Activated naive CD4-positive, alpha-beta T cell treated with anti-CD3 and anti-CD28 coated beads, Interleukin-2, amount 50 U/mL, for 72 hours (primary cell): ENCODE results near the gene FAM227B. TPM values are rescaled to one million over a fixed set of nuclear protein-coding genes. Genes with fewer than 3 reads are reported as not detected.
"Not testable (repeated sequence)": the region's sequence is repeated elsewhere in the genome, so short reads cannot be mapped to it uniquely, and the experiment has no call there.

ENCODE experiments used
- ATAC-seq, 2 donors: fragments of 150-1000 bp; cut with Tn5 transposase; 2 replicates each; pipeline ENCODE4 v1.10.0; 2021; ENCODE audit warnings: mild to moderate bottlenecking in 2 of 2, moderate library complexity in 2 of 2
- DNase-seq, 2 donors: peaks; one replicate each; pipeline ENCODE4 v3.0.0; 2021 to 2022; ENCODE audit warnings: low spot score in 2 of 2
- H3K27ac Mint-ChIP-seq, 2 donors: one replicate each; pipeline ENCODE4 v1.8.0; 2022; ENCODE audit warnings: mild to moderate bottlenecking in 2 of 2, mixed read lengths in 2 of 2
- H3K36me3 Mint-ChIP-seq, 2 donors: one replicate each; pipeline ENCODE4 v1.8.0; 2022; ENCODE audit warnings: mixed read lengths in 2 of 2
- H3K9me3 Mint-ChIP-seq, 2 donors: one replicate each; pipeline ENCODE4 v1.8.0; 2022; ENCODE audit warnings: mixed read lengths in 2 of 2
- total RNA-seq, 2 donors: library from RNA; stranded (reverse); gene quantifications; one replicate each; pipeline ENCODE4 v1.2.3, GENCODE V29; 2022

The FAM227B gene, protein sequence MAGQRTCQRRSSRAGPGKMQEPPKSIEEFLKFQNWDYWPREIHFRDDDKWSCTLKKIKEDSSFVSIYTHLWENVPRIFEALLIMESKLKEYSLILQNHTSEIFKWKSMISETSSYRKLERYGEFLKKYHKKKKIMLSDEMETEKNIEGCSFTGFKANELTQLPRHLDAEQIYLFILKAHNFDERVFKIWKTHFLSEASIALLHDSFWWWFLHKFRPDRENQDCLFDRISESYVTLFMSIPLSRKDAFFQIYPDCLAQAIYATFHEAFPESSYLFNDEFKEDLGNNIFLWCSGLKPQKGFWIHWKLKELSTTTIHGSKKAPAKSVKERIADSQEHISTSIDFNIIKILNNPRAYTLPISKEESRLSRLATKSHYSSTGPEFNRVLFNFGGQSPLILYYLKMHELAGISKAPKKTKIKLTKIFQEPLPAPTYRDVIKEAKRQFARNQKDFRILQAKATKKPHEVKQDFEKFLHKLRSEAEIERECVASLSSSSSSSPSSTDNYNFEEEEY
- 1 to 10 TPM; 3.0 to 3.6 TPM for total RNA-seq

DNA sequence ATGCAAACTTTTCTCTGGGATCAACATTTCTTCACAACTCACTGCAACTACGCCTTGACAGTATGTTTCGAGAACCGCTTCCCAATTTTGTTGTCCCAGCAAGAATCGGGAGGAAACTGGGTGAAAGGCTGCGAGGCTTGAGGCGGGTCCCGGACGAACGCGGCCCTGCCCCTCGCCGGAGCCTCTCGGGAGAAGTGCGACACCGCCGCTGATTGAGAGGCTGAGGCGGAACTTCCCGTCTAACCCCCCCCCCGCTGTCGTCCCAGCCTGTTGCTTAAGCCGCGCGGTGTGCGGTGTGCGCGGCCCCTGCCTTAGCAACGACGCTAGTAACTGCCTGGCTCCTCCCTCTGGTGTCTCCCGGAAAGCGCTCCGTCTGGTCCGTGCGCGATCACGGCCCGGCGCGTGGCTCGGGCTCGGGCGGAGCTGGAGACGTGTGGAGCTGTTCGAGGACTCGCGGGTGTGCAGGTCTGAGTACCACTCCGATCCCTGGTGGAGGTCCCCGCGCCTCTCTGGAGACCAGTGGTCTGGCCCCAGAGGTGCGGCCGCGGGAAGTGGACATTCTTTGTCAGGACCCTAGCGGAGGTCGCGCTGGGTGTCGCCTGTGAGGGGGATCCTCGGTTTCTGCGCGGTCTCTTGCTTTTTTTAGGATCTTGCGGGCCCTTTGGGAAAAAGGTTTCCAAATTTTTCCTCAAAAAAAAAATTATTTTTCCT lies at the start of gene FAM227B, which contains the start of gene DTWD1:
FAM227B (minus strand) TSS at position 161 of the 711 bp plus-strand sequence. CDS start 5,647 bp downstream, outside the sequence.
DTWD1 (plus strand) TSS at position 391 of the 711 bp plus-strand sequence. CDS start 4,120 bp downstream, outside the sequence.
- DNase-seq (peak; percentile 90 to 91), ATAC-seq (peak; percentile 99)
- Mint-ChIP-seq H3K9me3 (peaks cover 0 to 4% of the 10 kb centered on the region in 2 donors), H3K36me3 (peaks cover 10 to 33% of the 10 kb centered on the region in 2 donors), H3K27ac (peak within 1 kb of the TSS; percentile 90 to 95)

DNA sequence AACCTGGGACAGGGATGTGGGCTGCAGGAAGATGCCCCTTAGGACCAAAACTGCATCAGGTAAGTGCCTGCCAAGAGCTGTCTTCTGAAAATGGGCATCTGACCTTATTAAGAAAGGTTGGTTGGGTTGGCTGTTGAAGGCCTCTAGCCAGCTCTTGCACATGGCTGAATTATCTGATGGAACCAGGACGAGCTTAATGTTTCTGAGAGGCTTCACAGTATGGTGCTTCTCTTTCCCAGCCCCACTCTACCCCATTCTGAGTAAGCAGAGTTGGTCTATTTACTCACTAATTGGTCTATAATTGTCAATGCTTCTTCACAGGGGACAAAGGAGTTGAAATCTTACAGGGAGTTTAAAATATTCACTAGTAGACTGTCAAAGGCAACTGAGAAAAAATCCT lies 48.7 kb upstream of the FAM227B start:
- no peak for DNase-seq
- no peak for ATAC-seq
- H3K36me3 Mint-ChIP-seq = no peaks in the 10 kb centered on the region
- no peak overlapping the region for H3K27ac Mint-ChIP-seq
- H3K9me3 Mint-ChIP-seq = no peaks in the 10 kb centered on the region

DNA sequence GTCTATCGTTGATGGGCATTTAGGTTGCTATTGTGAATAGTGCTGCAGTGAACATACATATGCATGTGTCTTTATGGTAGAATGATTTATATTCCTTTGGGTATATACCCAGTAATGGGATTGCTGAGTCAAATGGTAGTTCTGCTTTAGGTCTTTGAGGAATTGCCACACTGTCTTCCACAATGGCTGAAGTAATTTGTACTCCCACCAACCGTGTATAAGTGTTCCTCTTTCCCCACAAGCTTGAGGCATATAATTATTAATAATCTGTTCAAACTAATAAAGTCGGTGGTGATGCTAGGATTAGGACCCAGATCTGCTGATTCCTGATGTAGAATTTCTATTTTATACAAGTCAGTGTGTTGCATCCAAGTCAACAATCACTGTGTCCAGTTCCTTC lies 45.9 kb upstream of the FAM227B start:
- H3K9me3 Mint-ChIP-seq, DNase-seq, H3K36me3 Mint-ChIP-seq, H3K27ac Mint-ChIP-seq, ATAC-seq: not testable (repeated sequence)

DNA sequence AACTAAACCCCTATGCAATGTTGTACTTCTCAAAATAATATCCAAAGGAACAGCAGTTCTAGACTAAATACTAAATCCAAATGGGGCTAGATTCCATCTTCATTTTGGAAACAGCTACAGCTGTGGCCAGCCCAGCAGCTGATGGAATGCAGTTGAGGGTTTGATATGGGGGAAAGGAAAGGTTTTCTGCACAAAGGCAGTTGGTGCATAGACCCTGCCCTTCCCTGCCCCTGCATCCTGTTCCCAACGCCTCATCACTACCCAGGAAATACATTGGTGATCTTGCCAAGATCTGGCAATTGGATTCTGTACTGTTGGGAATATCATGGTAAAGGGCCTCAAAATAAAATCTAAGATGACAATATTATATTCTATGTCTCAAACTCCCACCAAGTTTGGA lies 44.1 kb upstream of the FAM227B start:
- no peak for DNase-seq
- H3K9me3 Mint-ChIP-seq = no peaks in the 10 kb centered on the region
- H3K27ac Mint-ChIP-seq = no peak overlapping the region
- no peak for ATAC-seq
- H3K36me3 Mint-ChIP-seq = no peaks in the 10 kb centered on the region

DNA sequence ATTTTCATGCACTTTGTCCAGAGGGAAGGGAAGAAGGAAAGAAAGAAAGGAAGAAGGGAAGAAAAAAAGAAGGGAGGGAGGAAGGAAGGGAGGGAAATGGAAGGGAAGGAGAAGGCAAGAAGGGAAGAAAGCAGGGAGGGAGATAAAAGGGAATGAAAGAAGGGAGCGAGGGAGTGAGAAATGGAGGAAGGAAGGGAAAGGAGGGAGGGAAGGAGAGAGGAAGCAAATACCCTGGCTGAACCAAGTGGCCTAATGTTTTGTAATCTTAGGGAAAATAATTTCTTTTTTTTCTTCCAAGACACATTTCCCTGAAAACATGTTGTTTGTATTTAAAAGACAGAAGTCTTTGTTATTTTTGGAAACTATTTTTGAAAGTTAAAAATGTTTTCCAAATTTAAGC lies 36.1 kb upstream of the FAM227B start:
- ATAC-seq (no peak), DNase-seq (no peak)
- peaks cover 13% of the 10 kb centered on the region in 2 donors for H3K9me3 Mint-ChIP-seq
- peaks cover 0 to 15% of the 10 kb centered on the region in 2 donors for H3K36me3 Mint-ChIP-seq
- H3K27ac Mint-ChIP-seq = no peak overlapping the region

DNA sequence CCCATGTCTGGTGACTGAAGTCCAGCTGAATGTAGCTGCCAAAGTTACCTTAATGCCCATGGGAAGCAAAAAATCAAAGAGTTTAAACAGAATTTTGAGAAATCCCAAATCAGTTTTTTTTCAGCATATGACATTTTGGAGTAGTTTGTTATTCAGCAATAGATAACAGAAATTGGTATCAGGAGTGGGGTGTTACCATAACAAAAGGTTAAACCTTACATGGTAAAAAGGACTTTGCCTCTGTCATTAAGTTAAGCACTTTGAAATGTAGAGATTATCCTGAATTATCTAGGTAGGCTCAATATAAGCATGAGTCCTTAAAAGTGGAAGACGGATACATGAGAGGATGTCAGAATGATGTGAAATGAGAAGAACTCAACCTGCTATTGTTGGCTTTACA lies 32.3 kb upstream of the FAM227B start:
- DNase-seq (no peak), ATAC-seq (no peak)
- Mint-ChIP-seq H3K9me3 (peaks cover 13% of the 10 kb centered on the region in 2 donors), H3K36me3 (peaks cover 0 to 15% of the 10 kb centered on the region in 2 donors), H3K27ac (no peak overlapping the region)

DNA sequence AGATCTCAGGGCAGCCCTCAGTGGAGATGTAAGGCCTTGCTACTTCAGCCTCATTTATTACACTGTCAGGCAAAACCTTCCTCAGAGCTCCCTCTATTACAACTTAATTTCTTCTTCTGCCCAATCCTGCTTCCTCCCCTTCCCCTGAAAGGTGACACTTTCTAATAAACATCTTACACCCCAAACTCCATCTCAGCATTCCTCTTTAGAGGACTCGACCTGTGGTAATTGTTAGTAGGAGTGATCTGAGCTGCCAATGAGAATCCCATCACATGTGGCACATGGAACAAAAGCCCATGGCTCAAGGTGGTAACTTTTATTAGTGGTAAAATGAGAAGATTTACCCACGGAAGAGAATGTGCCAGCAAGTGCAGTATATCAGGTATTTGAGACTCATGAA lies 30.1 kb upstream of the FAM227B start:
- H3K27ac Mint-ChIP-seq = no peak overlapping the region
- H3K9me3 Mint-ChIP-seq = peaks cover 13% of the 10 kb centered on the region in 2 donors
- ATAC-seq (no peak), DNase-seq (no peak)
- H3K36me3 Mint-ChIP-seq = peaks cover 0 to 15% of the 10 kb centered on the region in 2 donors

DNA sequence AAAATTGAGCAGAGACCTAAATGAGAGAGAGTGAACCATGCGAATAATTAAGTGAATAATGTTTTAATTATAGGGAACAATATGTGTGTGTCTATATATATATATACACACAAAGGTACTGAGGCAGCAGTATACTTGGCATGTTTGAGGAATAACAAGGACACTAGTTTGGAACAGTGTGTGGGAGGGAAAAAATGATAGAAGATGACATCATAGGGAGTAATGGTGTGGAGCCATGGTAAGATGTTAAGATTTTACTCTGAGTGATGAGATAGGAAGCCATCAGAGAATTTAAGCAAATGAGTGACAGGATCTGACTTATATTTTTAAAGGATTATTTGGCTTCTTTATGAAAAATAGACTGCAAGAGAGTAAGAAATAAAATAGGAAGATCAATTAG lies 29.4 kb upstream of the FAM227B start:
- DNase-seq (no peak), ATAC-seq (no peak)
- Mint-ChIP-seq H3K36me3 (peaks cover 0 to 15% of the 10 kb centered on the region in 2 donors), H3K9me3 (peaks cover 13% of the 10 kb centered on the region in 2 donors), H3K27ac (no peak overlapping the region)

DNA sequence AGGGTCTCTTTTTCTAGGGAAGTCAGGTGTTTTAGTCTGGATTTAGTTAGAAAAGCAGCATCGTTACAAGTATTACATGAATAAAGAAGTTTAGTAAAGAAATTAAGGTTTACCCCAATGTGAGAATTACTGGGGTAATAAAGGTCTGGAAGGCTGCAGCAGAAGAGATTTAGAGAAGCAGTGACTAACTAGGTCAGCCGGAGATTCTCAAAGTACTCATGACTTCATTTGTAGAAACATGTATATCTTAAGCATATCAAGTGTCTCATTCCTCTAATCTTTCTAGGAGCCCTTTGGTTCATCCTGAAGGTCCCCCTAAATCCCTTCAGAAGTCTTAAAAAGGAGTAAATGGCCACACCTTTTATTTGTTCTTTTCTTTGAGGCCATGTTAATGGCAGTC lies 26.3 kb upstream of the FAM227B start:
- Mint-ChIP-seq H3K36me3 (peaks cover 0 to 1% of the 10 kb centered on the region in 2 donors), H3K27ac (no peak overlapping the region)

DNA sequence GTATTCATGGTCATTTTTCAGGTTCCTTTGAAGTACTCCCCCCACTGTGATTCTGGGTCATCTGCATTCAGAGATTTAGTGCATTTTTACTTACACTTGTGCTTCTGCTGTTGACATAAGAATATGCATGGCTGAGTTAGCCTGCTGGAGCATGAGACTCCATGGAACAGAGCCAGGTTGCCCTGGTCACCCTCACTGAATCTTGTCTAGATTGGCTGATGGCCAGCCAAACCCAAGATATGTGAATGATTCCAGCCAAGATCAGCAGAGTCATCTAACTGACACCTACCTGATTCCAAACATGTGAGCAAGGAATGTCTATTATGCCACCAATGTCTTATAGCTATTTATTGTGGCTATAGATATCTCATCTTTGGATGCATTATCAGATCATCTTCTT lies 25.3 kb upstream of the FAM227B start:
- ATAC-seq = no peak
- Mint-ChIP-seq H3K9me3 (no peaks in the 10 kb centered on the region), H3K36me3 (no peaks in the 10 kb centered on the region), H3K27ac (no peak overlapping the region)
- no peak for DNase-seq

More for the DNA sequence above, 26.3 kb upstream of the FAM227B start:
- no peak for ATAC-seq
- no peak for DNase-seq
- H3K9me3 Mint-ChIP-seq = no peaks in the 10 kb centered on the region

DNA sequence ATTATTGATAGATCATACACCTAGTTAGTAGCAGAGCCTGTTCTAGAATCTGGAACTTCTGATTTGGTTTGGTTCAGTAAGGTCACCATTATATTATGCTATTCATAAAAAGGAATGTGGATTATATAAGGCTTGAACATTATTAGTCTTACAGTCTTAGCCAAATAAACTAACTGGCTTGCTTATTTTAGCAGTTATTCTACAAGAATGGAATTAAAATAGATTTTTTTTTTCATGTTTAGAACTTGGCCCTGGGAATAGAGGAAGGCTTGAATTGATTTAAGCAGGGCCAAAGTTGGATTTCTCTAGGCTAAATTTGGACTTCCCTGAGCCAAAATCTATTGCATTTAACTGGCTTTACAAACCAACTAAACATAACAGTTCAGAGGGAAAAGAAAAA lies 24.7 kb upstream of the FAM227B start:
- ATAC-seq (no peak), DNase-seq (no peak)
- Mint-ChIP-seq H3K27ac (no peak overlapping the region), H3K36me3 (no peaks in the 10 kb centered on the region), H3K9me3 (no peaks in the 10 kb centered on the region)

DNA sequence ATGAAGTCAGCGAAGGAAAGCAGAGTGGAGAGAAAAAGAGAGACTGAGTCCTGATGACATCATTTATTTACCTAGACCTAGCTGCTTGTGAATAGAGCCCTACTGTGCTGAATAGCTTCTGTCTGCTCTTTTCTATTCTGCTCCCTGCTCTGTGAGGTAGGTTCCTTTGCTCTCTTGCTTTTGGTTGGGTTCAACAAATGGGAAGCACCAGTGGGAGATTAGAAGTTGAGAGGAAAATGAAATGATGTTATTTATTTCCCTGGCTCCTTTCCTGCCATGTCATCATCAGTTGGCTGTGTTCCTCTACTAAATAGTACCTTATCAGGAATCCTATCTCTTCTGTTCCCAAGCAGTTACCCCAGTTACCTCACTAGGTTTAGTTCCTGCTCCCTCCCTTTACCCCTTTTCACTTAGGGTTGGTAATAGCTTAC lies 23.8 kb upstream of the FAM227B start:
- no peak for ATAC-seq
- Mint-ChIP-seq H3K9me3 (no peaks in the 10 kb centered on the region), H3K27ac (no peak overlapping the region), H3K36me3 (no peaks in the 10 kb centered on the region)
- DNase-seq = no peak

DNA sequence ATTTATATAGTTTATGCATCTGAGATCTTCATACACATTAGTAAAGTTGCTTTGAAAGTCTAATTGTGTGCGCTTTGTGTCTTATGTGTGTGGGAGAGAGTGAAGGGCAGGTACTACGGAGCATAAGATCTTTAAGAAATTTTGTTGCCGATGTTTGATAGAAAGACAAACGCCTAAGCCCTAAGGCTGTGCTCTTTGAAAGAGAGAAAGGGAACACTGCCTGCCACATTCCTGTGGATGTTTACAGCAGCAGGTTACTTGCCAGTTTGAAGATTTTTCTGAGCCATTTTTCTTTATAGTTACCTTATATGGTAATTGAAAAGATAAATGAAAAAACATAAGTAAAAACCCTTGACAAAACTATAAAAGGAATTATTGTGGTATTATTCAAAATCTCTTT lies 17.2 kb upstream of the FAM227B start:
- peaks cover 0 to 17% of the 10 kb centered on the region in 2 donors for H3K36me3 Mint-ChIP-seq
- DNase-seq (no peak), ATAC-seq (no peak)
- H3K9me3 Mint-ChIP-seq = no peaks in the 10 kb centered on the region
- H3K27ac Mint-ChIP-seq = no peak overlapping the region

DNA sequence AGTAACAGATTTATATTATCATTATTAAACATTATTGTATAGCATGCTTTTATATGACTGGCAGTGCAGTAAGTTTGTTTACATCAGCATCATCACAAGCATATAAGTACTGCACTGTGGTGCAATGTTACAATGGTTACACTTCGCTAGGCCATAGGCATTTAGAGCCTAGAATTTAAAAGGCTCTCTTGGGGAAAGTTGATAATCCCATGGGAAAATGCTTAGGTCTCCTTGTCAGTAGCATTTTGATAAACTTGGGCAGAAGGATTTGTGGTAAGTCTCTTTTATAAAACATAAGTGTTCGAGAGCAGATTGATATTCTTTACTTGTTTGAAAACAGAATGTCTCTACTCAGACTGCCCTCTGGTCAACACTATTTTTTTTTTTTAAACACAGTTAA lies 7.8 kb upstream of the FAM227B start:
- DNase-seq (no peak), ATAC-seq (no peak)
- peaks cover 11 to 20% of the 10 kb centered on the region in 2 donors for H3K36me3 Mint-ChIP-seq

DNA sequence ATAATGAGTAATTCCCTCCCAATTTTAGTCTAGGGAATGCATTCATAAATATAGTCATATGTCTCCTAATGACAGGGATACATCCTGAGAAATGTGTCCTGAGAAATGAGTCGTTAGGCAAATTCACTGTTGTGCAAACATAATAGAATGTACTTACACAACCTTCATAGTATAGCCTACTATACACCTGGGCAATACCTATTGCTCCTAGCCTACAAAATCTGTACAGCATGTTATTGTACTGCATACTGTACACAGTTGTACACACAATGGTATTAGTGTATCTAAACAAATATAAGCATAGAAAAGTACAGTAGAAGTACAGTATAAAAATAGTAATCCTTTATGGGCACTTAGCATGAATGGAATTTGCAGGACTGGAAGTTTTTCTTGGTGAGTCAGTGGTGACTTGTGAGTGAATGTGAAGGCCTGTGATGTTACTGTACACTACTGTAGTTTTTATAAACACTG lies 6.8 kb upstream of the FAM227B start:
- DNase-seq (no peak), ATAC-seq (no peak)
- H3K9me3 Mint-ChIP-seq = peaks cover 0 to 4% of the 10 kb centered on the region in 2 donors
- peaks cover 11 to 20% of the 10 kb centered on the region in 2 donors for H3K36me3 Mint-ChIP-seq
- H3K27ac Mint-ChIP-seq = no peak overlapping the region

More for the DNA sequence above, 7.8 kb upstream of the FAM227B start:
- H3K9me3 Mint-ChIP-seq = peaks cover 0 to 4% of the 10 kb centered on the region in 2 donors
- H3K27ac Mint-ChIP-seq = no peak overlapping the region

DNA sequence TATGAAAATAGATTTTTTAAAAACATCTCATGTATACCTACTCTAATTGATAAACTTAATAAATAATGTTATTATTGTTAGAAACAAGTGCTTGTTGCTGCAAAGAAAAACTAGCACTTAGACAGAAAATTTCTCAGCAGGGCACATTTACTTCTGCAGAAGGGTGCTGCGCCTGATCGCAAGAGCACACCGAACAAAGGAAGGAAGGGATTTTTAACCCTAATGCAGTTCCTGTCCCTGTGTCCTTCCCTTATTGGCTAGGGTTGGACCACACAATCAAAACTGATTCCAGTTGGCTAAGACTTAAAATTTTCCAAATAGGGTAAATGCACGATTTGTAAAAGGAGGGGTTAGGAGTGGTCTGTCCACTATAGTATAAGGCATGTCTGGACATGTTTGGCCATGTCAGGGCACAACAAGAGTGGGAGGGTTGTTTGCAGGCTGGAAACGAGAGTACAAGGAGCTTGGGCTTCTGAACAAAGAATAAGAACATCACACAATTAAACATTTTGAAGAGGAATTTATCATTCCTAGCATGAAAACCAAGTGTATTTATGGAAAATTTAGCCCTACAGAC lies 4.9 kb upstream of the FAM227B start:
- no peak for ATAC-seq
- no peak for DNase-seq
- Mint-ChIP-seq H3K9me3 (peaks cover 0 to 4% of the 10 kb centered on the region in 2 donors), H3K27ac (peak overlapping the region in 1 of 2 donors; percentile 69), H3K36me3 (peaks cover 20 to 24% of the 10 kb centered on the region in 2 donors)

DNA sequence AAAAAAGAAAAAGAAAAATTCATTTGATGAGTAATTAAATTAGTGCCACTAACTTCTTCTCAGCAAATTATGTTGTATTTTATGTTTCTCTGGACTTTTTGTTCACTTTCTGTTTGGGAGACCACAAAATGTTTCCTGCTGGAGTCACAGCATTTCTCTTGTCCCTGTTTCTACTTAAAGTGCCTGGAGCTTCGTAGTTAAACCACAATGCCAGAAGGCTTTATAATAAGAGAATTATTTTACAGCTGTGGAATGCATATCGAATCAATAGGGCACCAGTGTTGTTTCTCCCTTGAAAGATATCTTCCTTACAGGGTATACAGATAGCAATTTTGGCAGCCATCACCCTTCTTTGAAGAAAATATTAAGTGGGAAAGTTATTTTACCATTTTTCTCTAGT lies 3.4 kb upstream of the FAM227B start:
- peaks cover 15 to 29% of the 10 kb centered on the region in 2 donors for H3K36me3 Mint-ChIP-seq
- DNase-seq (no peak), ATAC-seq (no peak)
- peak overlapping the region in 1 of 2 donors; percentile 68 for H3K27ac Mint-ChIP-seq
- peaks cover 0 to 4% of the 10 kb centered on the region in 2 donors for H3K9me3 Mint-ChIP-seq
